SH-SY5Y (cell line): Measurements from ENCODE around the gene ABCC4.

Source experiments
- GATA2 ChIP-seq: IDR thresholded peaks from 2 replicates; pipeline ENCODE4 v1.6.1; 2011; ENCODE audit warnings: mild to moderate bottlenecking, low read depth, low read length
- GATA3 ChIP-seq: IDR thresholded peaks from 2 replicates; pipeline ENCODE4 v1.6.1; 2011; ENCODE audit warnings: low read depth, mild to moderate bottlenecking, low read length, moderate library complexity

GRCh38 chr13:95262837-95263384 is 38.3 kb downstream of the ABCC4 start:
- TF ChIP-seq GATA3 (no peak), GATA2 (no peak)
